Activated T-cell treated with anti-CD3 and anti-CD28 coated beads, Interleukin-2, amount 50 U/mL, for 48 hours (primary cell): ENCODE data around the gene TBXAS1.

Experiments used
- DNase-seq, 2 experiments: peaks; one replicate each; pipeline ENCODE4 v3.0.0-alpha.2; 2020

The TBXAS1 gene

GRCh38 chr7:139984642-139985539, 155.8 kb downstream of the TBXAS1 start:
- DNase-seq = no peak

GRCh38 chr7:139985811-139986210, 156.7 kb downstream of the TBXAS1 start:
- DNase-seq = no peak

- no peak for DNase-seq
These were observed 158.8 kb downstream of the TBXAS1 start for GRCh38 chr7:139987691-139988516.

GRCh38 chr7:139989366-139990141, 160.5 kb downstream of the TBXAS1 start:
- no peak for DNase-seq

GRCh38 chr7:139990142-139990535, 161.1 kb downstream of the TBXAS1 start:
- no peak for DNase-seq

- no peak for DNase-seq
These were observed 161.7 kb downstream of the TBXAS1 start for GRCh38 chr7:139990571-139991268.

GRCh38 chr7:139991269-139991666, 162.2 kb downstream of the TBXAS1 start:
- DNase-seq = no peak

GRCh38 chr7:139991911-139992310, 162.8 kb downstream of the TBXAS1 start:
- no peak for DNase-seq

GRCh38 chr7:139992353-139993044, 163.4 kb downstream of the TBXAS1 start:
- DNase-seq = no peak

- no peak for DNase-seq
These were observed 164.1 kb downstream of the TBXAS1 start for GRCh38 chr7:139993169-139993568.

GRCh38 chr7:139993592-139993991, 164.5 kb downstream of the TBXAS1 start:
- DNase-seq = no peak

GRCh38 chr7:139994356-139994755, 165.3 kb downstream of the TBXAS1 start:
- no peak for DNase-seq

GRCh38 chr7:139995017-139995915, 166.2 kb downstream of the TBXAS1 start:
- DNase-seq = no peak

GRCh38 chr7:139998572-139998971, 169.5 kb downstream of the TBXAS1 start:
- no peak for DNase-seq

- no peak for DNase-seq
These were observed 170.5 kb downstream of the TBXAS1 start for GRCh38 chr7:139999516-139999915.

- DNase-seq = no peak
These were observed 171.7 kb downstream of the TBXAS1 start for GRCh38 chr7:140000666-140001268.

GRCh38 chr7:140003913-140004382, 174.9 kb downstream of the TBXAS1 start:
- DNase-seq = peak; percentile 33 to 42

GRCh38 chr7:140004672-140005071, 175.6 kb downstream of the TBXAS1 start:
- DNase-seq = no peak

GRCh38 chr7:140005341-140005740, 176.3 kb downstream of the TBXAS1 start:
- DNase-seq = no peak
